Stomach (tissue), 4 donors: ENCODE data around the gene HNRNPK.

Experiments used
- CTCF ChIP-seq, 7 experiments: fragments of 450-650 bp in 4 of 7; fragments of 200-600 bp in 3 of 7; sonication (generic) in 3 of 7; IDR thresholded peaks; one replicate each; pipeline ENCODE4 v1.5.1; 2016 to 2019; ENCODE audit warnings: antibody characterized with exemption in 7 of 7, control low read depth in 2 of 7, mild to moderate bottlenecking in 1 of 7
- EP300 ChIP-seq: sonication (generic); formaldehyde crosslinking; IDR thresholded peaks from one replicate; pipeline ENCODE4 v1.6.1; 2017; ENCODE audit warnings: antibody characterized with exemption
- POLR2A ChIP-seq, 4 donors: fragments of 450-650 bp; IDR thresholded peaks; one replicate each; pipeline ENCODE4 v1.6.1; 2016; ENCODE audit warnings: antibody characterized with exemption in 4 of 4, control low read depth in 2 of 4, mild to moderate bottlenecking in 1 of 4, moderate library complexity in 1 of 4
- POLR2AphosphoS5 ChIP-seq, 3 donors: sonication (generic); formaldehyde crosslinking; IDR thresholded peaks; one replicate each; pipeline ENCODE4 v1.6.1; 2016; ENCODE audit warnings: antibody characterized with exemption in 3 of 3

- TF ChIP-seq CTCF (IDR thresholded peaks at IDR 0.05) (no peak), POLR2A (IDR thresholded peaks at IDR 0.05) (no peak), POLR2AphosphoS5 (IDR thresholded peaks at IDR 0.05) (no peak), EP300 (no peak)
Measured at GRCh38 chr9:83999141-83999918, 19.3 kb upstream of the HNRNPK start.
